ENCODE results near the gene GPN2. TPM values are rescaled to one million over a fixed set of nuclear protein-coding genes. Genes with fewer than 3 reads are reported as not detected.

GPN2 gene
- total and polyA plus RNA-seq, 4 donors, result 9.5 to 12.7 (median 10.4) TPM

DNA sequence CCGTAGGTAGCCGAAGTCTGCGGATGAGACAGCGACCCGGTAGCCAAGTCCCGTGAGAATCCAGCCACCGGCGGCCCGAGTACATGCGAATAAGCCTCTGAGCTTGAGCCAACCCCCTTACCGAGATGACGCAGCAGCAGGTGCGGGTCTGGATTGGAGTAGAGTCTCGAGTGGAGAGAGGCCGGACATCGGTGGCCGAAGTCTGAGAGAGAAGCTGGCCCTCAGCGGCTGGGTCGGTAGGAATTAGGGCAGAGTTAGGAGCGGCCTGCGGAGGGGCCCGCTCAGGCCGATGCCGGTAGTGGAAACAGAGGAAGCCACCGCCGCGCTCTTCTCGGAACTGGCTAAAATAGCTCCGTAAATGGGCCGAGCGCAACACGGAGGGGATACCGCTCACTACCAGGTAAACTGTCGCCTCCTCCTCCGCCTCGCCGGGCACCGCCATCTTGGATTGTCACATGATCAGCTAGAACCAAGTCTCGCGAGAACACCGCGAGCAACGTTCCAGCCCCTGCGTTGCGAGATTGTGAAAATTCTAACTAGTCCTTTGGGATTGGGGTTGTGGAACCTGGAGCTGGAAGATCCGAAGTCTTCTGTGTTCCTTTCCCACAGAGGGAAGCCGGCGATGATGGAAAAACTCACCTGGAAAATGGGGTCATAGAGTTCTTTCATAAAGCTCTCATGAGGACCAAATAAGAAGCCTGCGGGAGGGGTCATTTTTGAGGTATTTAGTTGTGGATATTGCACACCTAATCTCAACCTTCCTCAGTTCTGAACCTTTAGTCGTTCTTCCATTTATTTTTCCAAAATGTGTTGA lies 10.1 kb upstream of the GPN2 start, which contains the start of gene GPATCH3 (continued):
- TF ChIP-seq, protein P1, sequence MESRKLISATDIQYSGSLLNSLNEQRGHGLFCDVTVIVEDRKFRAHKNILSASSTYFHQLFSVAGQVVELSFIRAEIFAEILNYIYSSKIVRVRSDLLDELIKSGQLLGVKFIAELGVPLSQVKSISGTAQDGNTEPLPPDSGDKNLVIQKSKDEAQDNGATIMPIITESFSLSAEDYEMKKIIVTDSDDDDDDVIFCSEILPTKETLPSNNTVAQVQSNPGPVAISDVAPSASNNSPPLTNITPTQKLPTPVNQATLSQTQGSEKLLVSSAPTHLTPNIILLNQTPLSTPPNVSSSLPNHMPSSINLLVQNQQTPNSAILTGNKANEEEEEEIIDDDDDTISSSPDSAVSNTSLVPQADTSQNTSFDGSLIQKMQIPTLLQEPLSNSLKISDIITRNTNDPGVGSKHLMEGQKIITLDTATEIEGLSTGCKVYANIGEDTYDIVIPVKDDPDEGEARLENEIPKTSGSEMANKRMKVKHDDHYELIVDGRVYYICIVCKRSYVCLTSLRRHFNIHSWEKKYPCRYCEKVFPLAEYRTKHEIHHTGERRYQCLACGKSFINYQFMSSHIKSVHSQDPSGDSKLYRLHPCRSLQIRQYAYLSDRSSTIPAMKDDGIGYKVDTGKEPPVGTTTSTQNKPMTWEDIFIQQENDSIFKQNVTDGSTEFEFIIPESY (IDR thresholded peaks at IDR 0.05), result peak; percentile 100
- peak; percentile 8 to 40 for TF ChIP-seq RXRA (IDR thresholded peaks at IDR 0.05)
- TF ChIP-seq, protein P2, sequence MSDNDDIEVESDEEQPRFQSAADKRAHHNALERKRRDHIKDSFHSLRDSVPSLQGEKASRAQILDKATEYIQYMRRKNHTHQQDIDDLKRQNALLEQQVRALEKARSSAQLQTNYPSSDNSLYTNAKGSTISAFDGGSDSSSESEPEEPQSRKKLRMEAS (IDR thresholded peaks at IDR 0.05), result peak; percentile 37
- TF ChIP-seq HNF4A (conservative IDR thresholded peaks at IDR 0.05), result peak; percentile 30 to 42
- no peak for TF ChIP-seq CTCF (IDR thresholded peaks at IDR 0.05; ENCODE audit: low read depth, low read length, missing input control)

DNA sequence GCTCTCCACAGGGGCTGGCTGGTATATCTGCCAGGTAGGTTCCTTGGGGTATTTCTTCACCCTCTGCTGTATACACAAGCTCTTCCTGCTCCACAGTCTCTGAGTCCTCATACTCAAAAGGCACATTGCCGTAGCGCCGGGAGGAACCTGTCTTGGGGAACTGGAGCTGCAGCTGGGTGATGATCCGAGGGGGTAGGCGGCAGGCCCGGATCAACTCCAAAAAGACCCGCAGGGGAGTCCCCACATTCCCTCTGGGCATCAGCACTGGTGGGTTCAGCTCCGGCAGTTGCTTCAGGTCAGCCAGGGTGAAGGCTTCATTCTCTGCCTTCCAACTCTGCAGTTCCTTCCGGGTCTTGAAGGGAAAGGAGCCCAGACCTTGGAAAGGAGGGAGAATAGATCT lies 7.3 kb upstream of the GPN2 start:
- no peak overlapping the region for H3K27ac ChIP-seq (ENCODE audit: low read depth in 1 of 2, low read length in 2 of 2)
- no peaks in the 10 kb centered on the region for H3K27me3 ChIP-seq (ENCODE audit: control insufficient read depth in 4 of 4, insufficient read depth in 4 of 4, low read length in 3 of 4)
- 95% methylated on average over 9 of the region's 9 CpGs for WGBS
- H3K9me3 ChIP-seq (ENCODE audit: control insufficient read depth in 4 of 4, low read length in 3 of 4), result no peaks in the 10 kb centered on the region
- H3K4me1 ChIP-seq (ENCODE audit: control insufficient read depth in 4 of 4, insufficient read depth in 4 of 4, low read length in 3 of 4), result peaks cover 2 to 21% (median 17%) of the 10 kb centered on the region in 4 donors
- no peak overlapping the region for H3K4me3 ChIP-seq (ENCODE audit: low read depth in 1 of 3, low read length in 3 of 3)
- H3K36me3 ChIP-seq (ENCODE audit: control insufficient read depth in 4 of 4, insufficient read depth in 3 of 4, low read depth in 1 of 4, low read length in 3 of 4), result peaks cover 6 to 36% (median 23%) of the 10 kb centered on the region in 4 donors
- H3K9ac ChIP-seq (ENCODE audit: low read depth in 1 of 2, low read length in 2 of 2), result no peak overlapping the region
- TF ChIP-seq, protein P1 (IDR thresholded peaks at IDR 0.05), result no peak
- TF ChIP-seq ATF3 (IDR thresholded peaks at IDR 0.05) (no peak), TAF1 (conservative IDR thresholded peaks at IDR 0.05) (no peak), NR2F2 (IDR thresholded peaks at IDR 0.05) (no peak), RAD21 (IDR thresholded peaks at IDR 0.05) (no peak), HNF4A (conservative IDR thresholded peaks at IDR 0.05) (no peak), EGR1 (IDR thresholded peaks at IDR 0.05; ENCODE audit: low read depth in 2 of 2) (no peak), SP1 (IDR thresholded peaks at IDR 0.05) (no peak), HNF4G (IDR thresholded peaks at IDR 0.05) (no peak), CTCF (IDR thresholded peaks at IDR 0.05; ENCODE audit: low read depth, low read length, missing input control) (no peak), FOXA2 (IDR thresholded peaks at IDR 0.05) (no peak), FOXA1 (IDR thresholded peaks at IDR 0.05) (no peak), RXRA (IDR thresholded peaks at IDR 0.05) (no peak), GABPA (IDR thresholded peaks at IDR 0.05 in 1 of 2, conservative IDR thresholded peaks at IDR 0.05 in 1 of 2) (no peak)
- TF ChIP-seq, protein P3, sequence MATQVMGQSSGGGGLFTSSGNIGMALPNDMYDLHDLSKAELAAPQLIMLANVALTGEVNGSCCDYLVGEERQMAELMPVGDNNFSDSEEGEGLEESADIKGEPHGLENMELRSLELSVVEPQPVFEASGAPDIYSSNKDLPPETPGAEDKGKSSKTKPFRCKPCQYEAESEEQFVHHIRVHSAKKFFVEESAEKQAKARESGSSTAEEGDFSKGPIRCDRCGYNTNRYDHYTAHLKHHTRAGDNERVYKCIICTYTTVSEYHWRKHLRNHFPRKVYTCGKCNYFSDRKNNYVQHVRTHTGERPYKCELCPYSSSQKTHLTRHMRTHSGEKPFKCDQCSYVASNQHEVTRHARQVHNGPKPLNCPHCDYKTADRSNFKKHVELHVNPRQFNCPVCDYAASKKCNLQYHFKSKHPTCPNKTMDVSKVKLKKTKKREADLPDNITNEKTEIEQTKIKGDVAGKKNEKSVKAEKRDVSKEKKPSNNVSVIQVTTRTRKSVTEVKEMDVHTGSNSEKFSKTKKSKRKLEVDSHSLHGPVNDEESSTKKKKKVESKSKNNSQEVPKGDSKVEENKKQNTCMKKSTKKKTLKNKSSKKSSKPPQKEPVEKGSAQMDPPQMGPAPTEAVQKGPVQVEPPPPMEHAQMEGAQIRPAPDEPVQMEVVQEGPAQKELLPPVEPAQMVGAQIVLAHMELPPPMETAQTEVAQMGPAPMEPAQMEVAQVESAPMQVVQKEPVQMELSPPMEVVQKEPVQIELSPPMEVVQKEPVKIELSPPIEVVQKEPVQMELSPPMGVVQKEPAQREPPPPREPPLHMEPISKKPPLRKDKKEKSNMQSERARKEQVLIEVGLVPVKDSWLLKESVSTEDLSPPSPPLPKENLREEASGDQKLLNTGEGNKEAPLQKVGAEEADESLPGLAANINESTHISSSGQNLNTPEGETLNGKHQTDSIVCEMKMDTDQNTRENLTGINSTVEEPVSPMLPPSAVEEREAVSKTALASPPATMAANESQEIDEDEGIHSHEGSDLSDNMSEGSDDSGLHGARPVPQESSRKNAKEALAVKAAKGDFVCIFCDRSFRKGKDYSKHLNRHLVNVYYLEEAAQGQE (IDR thresholded peaks at IDR 0.05), result no peak
- TF ChIP-seq, protein P2 (IDR thresholded peaks at IDR 0.05), result no peak
- DNase-seq (ENCODE audit: low spot score), result no peak
